ENCODE data around the gene NCBP3.

Gene NCBP3

DNA sequence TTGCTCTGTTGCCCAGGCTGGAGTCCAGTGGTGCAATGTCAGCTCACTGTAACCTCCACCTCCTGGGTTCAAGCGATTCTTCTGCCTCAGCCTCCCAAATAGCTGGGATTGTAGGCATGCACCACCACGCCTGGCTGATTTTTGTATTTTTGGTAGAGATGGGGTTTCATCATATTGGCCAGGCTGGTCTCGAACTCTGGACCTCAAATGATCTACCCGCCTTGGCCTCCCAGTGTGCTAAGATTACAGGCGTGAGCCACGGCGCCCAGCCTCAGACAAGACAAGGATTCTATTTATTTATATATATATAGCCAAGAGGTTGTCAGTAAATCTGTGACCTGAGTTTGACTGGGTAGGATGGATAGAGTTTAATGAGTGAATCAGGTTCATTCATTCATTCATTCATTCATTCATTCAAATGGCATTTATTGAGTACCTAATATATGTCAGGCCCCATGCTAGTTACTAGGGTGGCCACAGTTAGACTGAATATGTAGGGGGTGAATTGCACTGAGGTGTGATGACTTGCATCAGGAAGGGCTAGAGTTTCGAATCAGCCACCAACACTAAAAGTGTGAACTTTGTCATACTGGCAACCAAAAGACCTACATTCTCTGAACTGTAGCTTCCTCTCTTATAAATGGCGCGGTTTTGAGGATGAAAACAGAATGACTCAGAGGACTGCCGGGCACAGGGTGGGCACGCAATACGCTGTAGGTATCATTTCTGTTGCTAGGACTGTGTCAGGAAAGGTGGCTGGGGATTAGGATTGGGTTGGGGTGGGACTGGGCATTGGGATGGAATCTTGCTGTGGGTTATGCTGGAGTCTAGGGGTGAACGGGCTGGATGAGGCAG, 82.9 kb downstream of the NCBP3 start:
- Histone ChIP-seq H3K9ac (ENCODE audit: low read depth in 1 of 2, low read length in 2 of 2) (peak overlapping the region in 1 of 2 donors; percentile 36), H3K27ac (ENCODE audit: low read depth, low read length) (no peak overlapping the region), H3K36me3 (ENCODE audit: control insufficient read depth in 1 of 2, insufficient read depth in 2 of 2, low read length in 2 of 2) (no peaks in the 10 kb centered on the region), H3K9me3 (ENCODE audit: control insufficient read depth in 1 of 2, low read length in 2 of 2) (no peaks in the 10 kb centered on the region), H3K4me1 (ENCODE audit: control insufficient read depth in 1 of 2, insufficient read depth in 2 of 2, low read length in 2 of 2) (peaks cover 0 to 5% of the 10 kb centered on the region in 2 donors), H3K4me3 (ENCODE audit: low read depth in 1 of 2, low read length in 2 of 2) (peak overlapping the region in 1 of 2 donors; percentile 28), H3K27me3 (ENCODE audit: control insufficient read depth in 1 of 2, insufficient read depth in 2 of 2, low read length in 2 of 2) (no peaks in the 10 kb centered on the region)

DNA sequence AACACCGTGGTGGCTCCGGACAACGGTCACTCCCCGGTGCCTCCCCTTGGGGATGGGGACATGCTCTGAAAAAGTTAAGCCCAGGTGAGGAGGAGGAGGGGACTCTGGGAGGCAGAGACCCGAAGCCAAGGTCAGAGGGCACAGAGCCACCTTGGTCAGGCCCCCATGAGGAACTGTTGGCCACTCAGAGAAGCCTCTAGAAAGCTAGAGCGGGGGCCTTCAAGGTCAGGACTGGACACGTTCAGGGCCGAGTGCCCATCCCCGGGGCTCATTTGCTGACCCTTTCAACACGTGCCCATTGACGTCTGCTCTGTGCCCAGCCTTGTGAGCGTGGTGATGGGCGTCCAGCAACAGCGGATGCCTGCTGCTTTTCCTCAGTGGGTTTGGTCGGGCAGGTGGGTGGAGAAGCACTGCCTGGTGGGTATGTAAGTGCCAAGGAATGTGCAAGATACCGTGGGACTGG, 84.1 kb downstream of the NCBP3 start:
- H3K36me3 ChIP-seq (ENCODE audit: control insufficient read depth in 1 of 2, insufficient read depth in 2 of 2, low read length in 2 of 2), result no peaks in the 10 kb centered on the region
- no peak overlapping the region for H3K27ac ChIP-seq (ENCODE audit: low read depth, low read length)
- H3K4me1 ChIP-seq (ENCODE audit: control insufficient read depth in 1 of 2, insufficient read depth in 2 of 2, low read length in 2 of 2), result peaks cover 0 to 5% of the 10 kb centered on the region in 2 donors
- H3K27me3 ChIP-seq (ENCODE audit: control insufficient read depth in 1 of 2, insufficient read depth in 2 of 2, low read length in 2 of 2), result no peaks in the 10 kb centered on the region
- no peak overlapping the region for H3K9ac ChIP-seq (ENCODE audit: low read depth in 1 of 2, low read length in 2 of 2)
- H3K9me3 ChIP-seq (ENCODE audit: control insufficient read depth in 1 of 2, low read length in 2 of 2), result no peaks in the 10 kb centered on the region
- no peak overlapping the region for H3K4me3 ChIP-seq (ENCODE audit: low read depth in 1 of 2, low read length in 2 of 2)

DNA sequence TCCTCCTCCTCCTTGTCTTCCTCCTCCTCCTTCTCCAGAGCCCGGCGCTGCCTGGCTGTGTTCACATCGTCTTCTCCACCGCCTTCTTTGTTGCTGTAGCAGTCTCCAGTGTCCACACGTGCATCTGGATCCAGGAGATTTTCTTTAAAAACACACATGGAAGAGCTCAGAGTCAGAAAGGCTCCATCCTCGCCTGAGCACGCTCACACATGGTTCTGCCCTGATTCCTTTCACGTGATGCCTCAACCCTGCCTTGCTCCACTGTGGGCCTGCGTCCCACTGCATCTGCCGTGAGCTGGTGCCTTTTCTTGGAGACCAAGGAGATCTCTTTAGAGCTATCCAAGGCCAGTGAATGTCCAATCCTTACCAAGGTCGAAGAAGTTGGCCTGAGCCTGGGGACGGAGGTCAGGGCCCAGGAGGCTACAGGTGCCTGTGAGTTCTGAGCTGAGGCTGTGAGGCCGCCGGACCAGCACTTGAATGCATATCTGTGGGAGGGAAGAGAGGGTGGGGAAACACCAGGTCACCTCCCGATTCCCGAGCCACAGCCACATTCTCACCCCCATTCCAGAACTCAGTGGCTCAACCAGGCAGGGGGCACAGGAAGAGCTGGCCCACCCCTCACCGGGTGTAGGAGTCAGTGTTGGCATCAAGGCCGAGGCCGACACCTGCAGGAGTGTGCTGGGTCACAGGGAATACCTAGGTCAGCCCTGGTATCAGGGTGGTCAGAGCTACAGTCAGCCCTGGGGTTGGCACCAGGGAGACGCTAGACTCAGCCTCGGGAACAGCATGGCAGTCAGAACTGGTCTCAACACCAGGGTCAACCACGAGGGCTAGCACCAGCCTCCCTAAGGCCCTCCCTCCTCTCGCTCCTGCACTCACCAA, 84.8 kb downstream of the NCBP3 start:
- no peak overlapping the region for H3K4me3 ChIP-seq (ENCODE audit: low read depth in 1 of 2, low read length in 2 of 2)
- H3K27me3 ChIP-seq (ENCODE audit: control insufficient read depth in 1 of 2, insufficient read depth in 2 of 2, low read length in 2 of 2), result no peaks in the 10 kb centered on the region
- no peaks in the 10 kb centered on the region for H3K9me3 ChIP-seq (ENCODE audit: control insufficient read depth in 1 of 2, low read length in 2 of 2)
- no peak overlapping the region for H3K27ac ChIP-seq (ENCODE audit: low read depth, low read length)
- H3K4me1 ChIP-seq (ENCODE audit: control insufficient read depth in 1 of 2, insufficient read depth in 2 of 2, low read length in 2 of 2), result peaks cover 0 to 5% of the 10 kb centered on the region in 2 donors
- no peaks in the 10 kb centered on the region for H3K36me3 ChIP-seq (ENCODE audit: control insufficient read depth in 1 of 2, insufficient read depth in 2 of 2, low read length in 2 of 2)
- H3K9ac ChIP-seq (ENCODE audit: low read depth in 1 of 2, low read length in 2 of 2), result no peak overlapping the region

GRCh38 chr17:3759597-3760216, 86.3 kb downstream of the NCBP3 start:
- Histone ChIP-seq H3K27ac (ENCODE audit: low read depth, low read length) (no peak overlapping the region), H3K4me3 (ENCODE audit: low read depth in 1 of 2, low read length in 2 of 2) (no peak overlapping the region), H3K36me3 (ENCODE audit: control insufficient read depth in 1 of 2, insufficient read depth in 2 of 2, low read length in 2 of 2) (no peaks in the 10 kb centered on the region), H3K27me3 (ENCODE audit: control insufficient read depth in 1 of 2, insufficient read depth in 2 of 2, low read length in 2 of 2) (no peaks in the 10 kb centered on the region), H3K9ac (ENCODE audit: low read depth in 1 of 2, low read length in 2 of 2) (no peak overlapping the region), H3K4me1 (ENCODE audit: control insufficient read depth in 1 of 2, insufficient read depth in 2 of 2, low read length in 2 of 2) (peaks cover 0 to 7% of the 10 kb centered on the region in 2 donors), H3K9me3 (ENCODE audit: control insufficient read depth in 1 of 2, low read length in 2 of 2) (no peaks in the 10 kb centered on the region)

DNA sequence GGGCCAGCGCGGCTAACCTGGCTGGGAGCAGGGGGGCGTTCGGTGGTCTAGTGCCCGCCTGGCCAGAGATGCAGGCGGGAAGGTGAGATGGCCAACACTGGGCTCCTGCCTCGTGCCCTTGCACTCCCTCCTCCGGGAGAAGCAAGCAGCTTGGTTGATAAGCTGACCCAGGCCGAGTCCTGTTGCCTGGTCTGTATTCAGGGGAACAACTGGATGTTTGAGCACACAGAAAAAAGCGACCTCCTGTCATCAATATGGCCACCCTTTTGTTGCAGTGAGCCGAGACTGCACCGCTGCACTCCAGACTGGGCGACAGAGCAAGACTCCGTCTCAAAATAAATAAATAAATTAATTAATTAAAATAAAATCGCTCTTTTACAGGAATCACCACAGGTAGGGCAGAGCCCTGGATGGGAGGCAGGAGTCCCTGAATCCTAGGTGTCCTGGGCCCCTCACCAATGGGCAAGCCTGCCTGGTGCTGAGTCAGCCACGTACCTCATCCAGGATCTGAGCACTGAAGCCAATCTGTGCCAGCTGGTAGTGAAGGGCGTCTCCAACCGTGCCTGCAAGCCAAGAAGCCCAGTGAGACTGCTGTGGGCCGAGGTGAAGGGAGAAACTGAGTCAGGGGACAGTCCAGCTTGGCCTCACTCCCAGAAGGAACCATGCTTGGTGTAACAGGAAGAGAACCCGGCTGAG, 90.6 kb downstream of the NCBP3 start:
- Histone ChIP-seq H3K27me3 (ENCODE audit: control insufficient read depth in 1 of 2, insufficient read depth in 2 of 2, low read length in 2 of 2) (no peaks in the 10 kb centered on the region), H3K4me1 (ENCODE audit: control insufficient read depth in 1 of 2, insufficient read depth in 2 of 2, low read length in 2 of 2) (peaks cover 0 to 7% of the 10 kb centered on the region in 2 donors), H3K36me3 (ENCODE audit: control insufficient read depth in 1 of 2, insufficient read depth in 2 of 2, low read length in 2 of 2) (no peaks in the 10 kb centered on the region), H3K9me3 (ENCODE audit: control insufficient read depth in 1 of 2, low read length in 2 of 2) (no peaks in the 10 kb centered on the region), H3K4me3 (ENCODE audit: low read depth in 1 of 2, low read length in 2 of 2) (peak overlapping the region; percentile 65 to 68), H3K27ac (ENCODE audit: low read depth, low read length) (peak overlapping the region; percentile 42), H3K9ac (ENCODE audit: low read depth in 1 of 2, low read length in 2 of 2) (peak overlapping the region; percentile 52 to 70)

- no peaks in the 10 kb centered on the region for H3K27me3 ChIP-seq (ENCODE audit: control insufficient read depth in 1 of 2, insufficient read depth in 2 of 2, low read length in 2 of 2)
- H3K4me1 ChIP-seq (ENCODE audit: control insufficient read depth in 1 of 2, insufficient read depth in 2 of 2, low read length in 2 of 2), result peaks cover 0 to 7% of the 10 kb centered on the region in 2 donors
- peak overlapping the region; percentile 52 to 70 for H3K9ac ChIP-seq (ENCODE audit: low read depth in 1 of 2, low read length in 2 of 2)
- no peaks in the 10 kb centered on the region for H3K36me3 ChIP-seq (ENCODE audit: control insufficient read depth in 1 of 2, insufficient read depth in 2 of 2, low read length in 2 of 2)
- H3K4me3 ChIP-seq (ENCODE audit: low read depth in 1 of 2, low read length in 2 of 2), result peak overlapping the region; percentile 65 to 68
- H3K27ac ChIP-seq (ENCODE audit: low read depth, low read length), result peak overlapping the region; percentile 42
- H3K9me3 ChIP-seq (ENCODE audit: control insufficient read depth in 1 of 2, low read length in 2 of 2), result no peaks in the 10 kb centered on the region
These were observed 91.3 kb downstream of the NCBP3 start for GRCh38 chr17:3754458-3755334.

DNA sequence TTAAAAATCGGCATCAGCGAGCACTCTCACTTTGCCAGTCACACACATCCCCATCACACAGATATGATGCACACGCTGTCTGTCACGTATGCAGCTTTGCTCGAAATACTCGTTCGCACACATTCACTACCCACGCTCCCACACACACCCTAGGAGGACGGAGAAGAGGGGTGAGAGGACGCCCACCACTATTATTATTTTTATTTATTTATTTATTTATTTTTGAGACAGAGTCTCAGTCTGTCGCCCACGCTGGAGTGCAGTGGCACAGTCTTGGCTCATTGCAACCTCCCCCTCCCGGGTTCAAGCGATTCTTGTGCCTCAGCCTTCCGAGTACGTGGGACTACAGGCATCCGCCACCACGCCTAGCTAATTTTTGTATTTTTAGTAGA, 92.0 kb downstream of the NCBP3 start:
- H3K9ac ChIP-seq (ENCODE audit: low read depth in 1 of 2, low read length in 2 of 2), result no peak overlapping the region
- peaks cover 0 to 7% of the 10 kb centered on the region in 2 donors for H3K4me1 ChIP-seq (ENCODE audit: control insufficient read depth in 1 of 2, insufficient read depth in 2 of 2, low read length in 2 of 2)
- no peaks in the 10 kb centered on the region for H3K27me3 ChIP-seq (ENCODE audit: control insufficient read depth in 1 of 2, insufficient read depth in 2 of 2, low read length in 2 of 2)
- no peak overlapping the region for H3K27ac ChIP-seq (ENCODE audit: low read depth, low read length)
- no peaks in the 10 kb centered on the region for H3K9me3 ChIP-seq (ENCODE audit: control insufficient read depth in 1 of 2, low read length in 2 of 2)
- no peaks in the 10 kb centered on the region for H3K36me3 ChIP-seq (ENCODE audit: control insufficient read depth in 1 of 2, insufficient read depth in 2 of 2, low read length in 2 of 2)
- no peak overlapping the region for H3K4me3 ChIP-seq (ENCODE audit: low read depth in 1 of 2, low read length in 2 of 2)

DNA sequence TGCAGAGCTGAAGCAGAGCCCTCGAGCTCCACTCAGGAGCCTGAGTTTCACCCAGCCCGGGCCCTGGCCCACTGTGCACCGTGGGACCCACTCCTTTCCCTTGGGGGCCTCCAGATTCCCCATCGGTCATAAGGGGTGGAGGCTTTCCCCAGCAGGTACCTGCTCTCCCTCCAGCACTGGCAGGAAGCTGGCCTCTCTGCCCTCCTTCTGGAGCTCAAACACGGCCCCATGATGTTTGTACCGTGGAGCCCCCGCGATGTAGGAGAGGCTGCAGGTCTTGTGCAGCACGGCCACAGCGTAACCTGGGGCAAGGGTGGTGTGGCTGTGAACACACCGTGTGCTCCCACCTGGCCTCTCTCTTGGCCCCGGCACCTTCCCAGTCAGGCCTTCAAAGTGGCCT, 92.4 kb downstream of the NCBP3 start:
- Histone ChIP-seq H3K9me3 (ENCODE audit: control insufficient read depth in 1 of 2, low read length in 2 of 2) (no peaks in the 10 kb centered on the region), H3K4me3 (ENCODE audit: low read depth in 1 of 2, low read length in 2 of 2) (no peak overlapping the region), H3K4me1 (ENCODE audit: control insufficient read depth in 1 of 2, insufficient read depth in 2 of 2, low read length in 2 of 2) (peaks cover 0 to 7% of the 10 kb centered on the region in 2 donors), H3K36me3 (ENCODE audit: control insufficient read depth in 1 of 2, insufficient read depth in 2 of 2, low read length in 2 of 2) (no peaks in the 10 kb centered on the region), H3K27ac (ENCODE audit: low read depth, low read length) (no peak overlapping the region), H3K27me3 (ENCODE audit: control insufficient read depth in 1 of 2, insufficient read depth in 2 of 2, low read length in 2 of 2) (no peaks in the 10 kb centered on the region), H3K9ac (ENCODE audit: low read depth in 1 of 2, low read length in 2 of 2) (no peak overlapping the region)

Measured in duodenal mucosa (tissue), 2 donors.